B cell (primary cell): ENCODE measurements around the gene CAND2. TPM values are rescaled to one million over a fixed set of nuclear protein-coding genes. Genes with fewer than 3 reads are reported as not detected.

ENCODE experiments used
- ATAC-seq: fragments of 200-7000 bp; cut with Tn5 transposase; one replicate; pipeline ENCODE4 v1.10.0; 2021; ENCODE audit warnings: low read depth, mild to moderate bottlenecking, moderate number of reproducible peaks, moderate library complexity
- CTCF ChIA-PET: fragments of 350-600 bp; sonication (Branson Sonifier 250); formaldehyde crosslinking; loops from one replicate; lab custom pipeline; 2021; ENCODE audit warnings: antibody characterized with exemption, inconsistent platforms; lab: Charles Lee
- POLR2A ChIA-PET: fragments of 350-600 bp; sonication (Branson Sonifier 250); formaldehyde crosslinking; loops from one replicate; lab custom pipeline; 2021; ENCODE audit warnings: antibody characterized with exemption; lab: Charles Lee
- DNase-seq: peaks from one replicate; pipeline ENCODE4 v3.0.0; 2013
- H2AFZ ChIP-seq: 2 replicates; pipeline ENCODE4 v1.6.1; 2012; ENCODE audit warnings: mild to moderate bottlenecking, low read depth, low read length; ENCODE audit not compliant: insufficient read depth, poor library complexity, severe bottlenecking
- H3K27ac ChIP-seq, 2 donors: 1 replicate in 1 of 2; 2 replicates in 1 of 2; pipeline ENCODE4 v1.5.1; 2012 to 2013; ENCODE audit warnings: low read length in 2 of 2, mild to moderate bottlenecking in 2 of 2, moderate library complexity in 1 of 2
- H3K27me3 ChIP-seq, 4 experiments: fragments of 200-600 bp in 1 of 4; sonication (generic) in 1 of 4; replicated peaks in 1 of 4; 1 replicate in 2 of 4; 2 replicates in 2 of 4; pipeline versions ENCODE4 v1.6.1 to v1.7.0; 2013 to 2016; ENCODE audit warnings: low read length in 3 of 4, mild to moderate bottlenecking in 2 of 4, mixed read lengths in 1 of 4, moderate library complexity in 1 of 4; ENCODE audit not compliant: insufficient read depth in 4 of 4, control insufficient read depth in 3 of 4; ENCODE audit errors: control extremely low read depth in 1 of 4
- H3K36me3 ChIP-seq, 2 experiments: replicated peaks in 1 of 2; 1 replicate in 1 of 2; 2 replicates in 1 of 2; pipeline versions ENCODE4 v1.6.1 to v1.7.1; 2013; ENCODE audit warnings: low read length in 1 of 2; ENCODE audit not compliant: insufficient read depth in 2 of 2, control insufficient read depth in 1 of 2; ENCODE audit errors: control extremely low read depth in 1 of 2, extremely low read depth in 1 of 2
- H3K4me1 ChIP-seq, 2 donors: fragments of 200-600 bp in 1 of 2; sonication (generic) in 1 of 2; 1 replicate in 1 of 2; 2 replicates in 1 of 2; pipeline versions ENCODE4 v1.5.1 to v1.6.1; 2013 to 2017; ENCODE audit warnings: low read length in 2 of 2; ENCODE audit not compliant: control insufficient read depth in 2 of 2, insufficient read depth in 2 of 2
- H3K4me2 ChIP-seq: replicated peaks from 2 replicates; pipeline ENCODE3; 2012; ENCODE audit warnings: mild to moderate bottlenecking, low read depth, low read length; ENCODE audit not compliant: poor library complexity, severe bottlenecking
- H3K4me3 ChIP-seq, 5 experiments: fragments of 200-600 bp in 1 of 5; sonication (generic) in 1 of 5; 1 replicate in 3 of 5; 2 replicates in 2 of 5; pipeline versions ENCODE4 v1.5.1 to v1.7.0; 2011 to 2016; ENCODE audit warnings: low read length in 4 of 5, mild to moderate bottlenecking in 4 of 5, low read depth in 2 of 5, control low read depth in 1 of 5, moderate library complexity in 1 of 5; ENCODE audit not compliant: insufficient read depth in 1 of 5; ENCODE audit errors: control extremely low read depth in 1 of 5, extremely low read depth in 1 of 5
- H3K79me2 ChIP-seq: fragments of 200-600 bp; sonication (generic); one replicate; pipeline ENCODE4 v1.6.0; 2016; ENCODE audit warnings: low read length; ENCODE audit not compliant: control insufficient read depth, insufficient read depth
- H3K9ac ChIP-seq: fragments of 200-600 bp; sonication (generic); 2 replicates; pipeline ENCODE4 v1.6.1; 2017; ENCODE audit warnings: mild to moderate bottlenecking, low read length, moderate library complexity
- H3K9me3 ChIP-seq, 3 donors: one replicate each; pipeline versions ENCODE4 v1.6.1 to v1.7.1; 2013; ENCODE audit warnings: low read length in 2 of 3; ENCODE audit not compliant: control insufficient read depth in 2 of 3, insufficient read depth in 1 of 3; ENCODE audit errors: control extremely low read depth in 1 of 3
- H4K20me1 ChIP-seq: 2 replicates; pipeline ENCODE4 v1.6.0; 2012; ENCODE audit warnings: mild to moderate bottlenecking, low read length; ENCODE audit not compliant: insufficient read depth, control insufficient read depth, poor library complexity, severe bottlenecking
- H3K27ac Mint-ChIP-seq: one replicate; pipeline ENCODE4 v1.8.0; 2021; ENCODE audit warnings: mixed read lengths
- H3K27me3 Mint-ChIP-seq: one replicate; pipeline ENCODE4 v1.8.0; 2021; ENCODE audit warnings: mixed read lengths
- H3K4me1 Mint-ChIP-seq: one replicate; pipeline ENCODE4 v1.8.0; 2021; ENCODE audit warnings: mixed read lengths
- H3K4me3 Mint-ChIP-seq: one replicate; pipeline ENCODE4 v1.8.0; 2021; ENCODE audit warnings: mixed read lengths
- H3K9me3 Mint-ChIP-seq: one replicate; pipeline ENCODE4 v1.8.0; 2022; ENCODE audit warnings: mixed read lengths; ENCODE audit not compliant: insufficient read depth
- CTCF ChIP-seq: fragments of 200-600 bp; IDR thresholded peaks from one replicate; pipeline ENCODE4 v1.8.0; 2022; ENCODE audit warnings: antibody characterized with exemption, mild to moderate bottlenecking
- EZH2 ChIP-seq: IDR thresholded peaks from 2 replicates; pipeline ENCODE4 v1.6.1; 2012; ENCODE audit warnings: borderline replicate concordance, low read depth, mild to moderate bottlenecking, moderate library complexity, low read length; ENCODE audit not compliant: insufficient read depth, poor library complexity, severe bottlenecking
- WGBS: methylation state at CpG from one replicate; pipeline ENCODE4 v1.1.5; 2013; ENCODE audit warnings: missing lambda C conversion rate; ENCODE audit not compliant: insufficient coverage; 5-methylcytosine and 5-hydroxymethylcytosine counted together
- intact Hi-C: fragments of 100-400 bp; cut with micrococcal nuclease; formaldehyde crosslinking; loops from one replicate; pipeline ENCODE4 v1.10.0; 2022
- polyA plus RNA-seq: library from polyadenylated mRNA; depleted of rRNA; stranded (reverse); fragments of >200 nt; gene quantifications from 2 replicates; pipeline ENCODE4 v1.2.3, GENCODE V29; 2012
- total RNA-seq, 2 donors: library from RNA; stranded (reverse); fragments of 120-200 nt in 1 of 2; gene quantifications; 1 replicate in 1 of 2; 2 replicates in 1 of 2; pipeline versions ENCODE4 v1.2.3 to v1.2.4, GENCODE V29; 2013 to 2022

Gene CAND2
- total and polyA plus RNA-seq, 2 donors (not counting 1 experiment from before 2014, with no cell fraction given): 0.34 to 1.9 TPM

DNA sequence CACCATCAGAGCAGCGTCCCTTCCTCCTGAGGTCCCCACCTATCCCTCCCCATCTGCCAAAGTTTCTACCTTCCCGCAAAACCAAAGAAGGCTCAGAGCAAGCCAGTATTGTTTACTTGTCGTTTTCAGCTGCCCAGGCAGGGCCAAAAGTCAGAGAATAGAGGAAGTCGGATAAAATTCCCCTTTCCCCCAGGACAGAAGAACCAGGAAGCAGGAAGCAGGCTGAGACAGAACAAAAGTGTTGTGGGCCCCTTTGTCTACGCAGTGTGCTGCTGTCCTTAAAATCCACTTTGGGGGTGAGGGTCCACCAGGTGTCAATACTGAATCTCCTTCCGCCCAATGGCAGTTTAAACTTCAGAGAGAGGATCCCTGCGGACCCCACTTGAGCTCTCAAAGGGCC is 63.4 kb downstream of the CAND2 start:
- no peak for DNase-seq
- intact Hi-C loops: no loop called here

DNA sequence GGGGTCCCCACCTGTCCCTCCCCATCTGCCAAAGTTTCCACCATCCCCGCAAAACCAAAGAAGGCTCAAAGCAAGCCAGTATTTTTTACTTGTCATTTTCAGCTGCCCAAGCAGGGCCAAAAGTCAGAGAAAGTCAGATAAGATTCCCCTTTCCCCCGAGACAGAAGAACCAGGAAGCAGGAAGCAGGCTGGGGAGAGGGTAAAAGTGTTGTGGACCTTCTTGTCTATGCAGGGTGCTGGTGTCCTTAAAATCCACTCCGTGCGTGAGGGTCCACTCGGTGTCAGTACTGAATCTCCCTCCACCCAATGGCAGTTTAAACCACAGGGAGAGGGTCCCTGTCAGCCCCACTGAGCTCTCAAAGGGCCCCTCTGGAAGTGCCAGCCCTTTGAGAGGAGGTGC is 65.1 kb downstream of the CAND2 start:
- no peak for ATAC-seq
- Histone ChIP-seq H3K4me2 (no peak overlapping the region), H3K4me1 (no peaks in the 10 kb centered on the region), H3K36me3 (no peaks in the 10 kb centered on the region), H4K20me1 (no peaks in the 10 kb centered on the region), H3K79me2 (no peaks in the 10 kb centered on the region), H3K4me3 (no peak overlapping the region), H3K27ac (no peak overlapping the region), H2AFZ (no peak overlapping the region), H3K9me3 (peaks cover 0 to 24% (median 7%) of the 10 kb centered on the region in 3 donors), H3K9ac (no peak overlapping the region), H3K27me3 (peaks cover 0 to 5% (median 1%) of the 10 kb centered on the region in 4 experiments)
- no peak for TF ChIP-seq CTCF
- no peak for TF ChIP-seq EZH2
- ChIA-PET POLR2A (no interaction called here), CTCF (no interaction called here)
- Mint-ChIP-seq H3K27ac (no peak overlapping the region), H3K27me3 (peaks cover 13% of the 10 kb centered on the region), H3K4me1 (no peaks in the 10 kb centered on the region), H3K4me3 (no peak overlapping the region), H3K9me3 (peaks cover 3% of the 10 kb centered on the region)
- DNase-seq: no peak
- 91% methylated on average over 4 of the region's 5 CpGs for WGBS
- intact Hi-C loops: no loop called here

More for the DNA sequence above, 63.4 kb downstream of the CAND2 start:
- no peak overlapping the region for H3K9ac ChIP-seq
- Mint-ChIP-seq H3K9me3 (no peaks in the 10 kb centered on the region), H3K27me3 (peaks cover 23% of the 10 kb centered on the region), H3K27ac (no peak overlapping the region), H3K4me1 (no peaks in the 10 kb centered on the region), H3K4me3 (no peak overlapping the region)
- no peak overlapping the region for H2AFZ ChIP-seq
- H3K36me3 ChIP-seq: no peaks in the 10 kb centered on the region
- H4K20me1 ChIP-seq: no peaks in the 10 kb centered on the region
- no peak overlapping the region for H3K4me2 ChIP-seq
- H3K27me3 ChIP-seq: peaks cover 0 to 17% (median 3%) of the 10 kb centered on the region in 4 experiments
- 97% methylated on average over 5 of the region's 7 CpGs for WGBS
- no peaks in the 10 kb centered on the region for H3K4me1 ChIP-seq
- no peak overlapping the region for H3K4me3 ChIP-seq
- POLR2A ChIA-PET: no interaction called here
- CTCF ChIA-PET: no interaction called here
- no peaks in the 10 kb centered on the region for H3K79me2 ChIP-seq
- no peak overlapping the region for H3K27ac ChIP-seq
- peaks cover 0 to 12% (median 0%) of the 10 kb centered on the region in 3 donors for H3K9me3 ChIP-seq
- no peak for TF ChIP-seq EZH2
- no peak for TF ChIP-seq CTCF
- ATAC-seq: no peak
